ENCODE results near the gene KLHDC3. TPM values are rescaled to one million over a fixed set of nuclear protein-coding genes. Genes with fewer than 3 reads are reported as not detected.

The KLHDC3 gene
- total RNA-seq, 1 donor from 2014 or later, result 104 TPM

GRCh38 chr6:43020847-43021246 is 6.8 kb downstream of the KLHDC3 start:
- DNase-seq (ENCODE audit: extremely low spot score, unreplicated experiment), result no peak
- Mint-ChIP-seq H3K36me3 (peaks cover 25% of the 10 kb centered on the region), H3K27ac (peak overlapping the region; percentile 80), H3K4me3 (peak overlapping the region; percentile 85), H3K4me1 (ENCODE audit: unreplicated experiment) (peaks cover 15% of the 10 kb centered on the region), H3K9me3 (no peaks in the 10 kb centered on the region), H3K27me3 (no peaks in the 10 kb centered on the region)
- TF ChIP-seq, protein P1, sequence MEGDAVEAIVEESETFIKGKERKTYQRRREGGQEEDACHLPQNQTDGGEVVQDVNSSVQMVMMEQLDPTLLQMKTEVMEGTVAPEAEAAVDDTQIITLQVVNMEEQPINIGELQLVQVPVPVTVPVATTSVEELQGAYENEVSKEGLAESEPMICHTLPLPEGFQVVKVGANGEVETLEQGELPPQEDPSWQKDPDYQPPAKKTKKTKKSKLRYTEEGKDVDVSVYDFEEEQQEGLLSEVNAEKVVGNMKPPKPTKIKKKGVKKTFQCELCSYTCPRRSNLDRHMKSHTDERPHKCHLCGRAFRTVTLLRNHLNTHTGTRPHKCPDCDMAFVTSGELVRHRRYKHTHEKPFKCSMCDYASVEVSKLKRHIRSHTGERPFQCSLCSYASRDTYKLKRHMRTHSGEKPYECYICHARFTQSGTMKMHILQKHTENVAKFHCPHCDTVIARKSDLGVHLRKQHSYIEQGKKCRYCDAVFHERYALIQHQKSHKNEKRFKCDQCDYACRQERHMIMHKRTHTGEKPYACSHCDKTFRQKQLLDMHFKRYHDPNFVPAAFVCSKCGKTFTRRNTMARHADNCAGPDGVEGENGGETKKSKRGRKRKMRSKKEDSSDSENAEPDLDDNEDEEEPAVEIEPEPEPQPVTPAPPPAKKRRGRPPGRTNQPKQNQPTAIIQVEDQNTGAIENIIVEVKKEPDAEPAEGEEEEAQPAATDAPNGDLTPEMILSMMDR (conservative IDR thresholded peaks at IDR 0.05), result no peak

DNA sequence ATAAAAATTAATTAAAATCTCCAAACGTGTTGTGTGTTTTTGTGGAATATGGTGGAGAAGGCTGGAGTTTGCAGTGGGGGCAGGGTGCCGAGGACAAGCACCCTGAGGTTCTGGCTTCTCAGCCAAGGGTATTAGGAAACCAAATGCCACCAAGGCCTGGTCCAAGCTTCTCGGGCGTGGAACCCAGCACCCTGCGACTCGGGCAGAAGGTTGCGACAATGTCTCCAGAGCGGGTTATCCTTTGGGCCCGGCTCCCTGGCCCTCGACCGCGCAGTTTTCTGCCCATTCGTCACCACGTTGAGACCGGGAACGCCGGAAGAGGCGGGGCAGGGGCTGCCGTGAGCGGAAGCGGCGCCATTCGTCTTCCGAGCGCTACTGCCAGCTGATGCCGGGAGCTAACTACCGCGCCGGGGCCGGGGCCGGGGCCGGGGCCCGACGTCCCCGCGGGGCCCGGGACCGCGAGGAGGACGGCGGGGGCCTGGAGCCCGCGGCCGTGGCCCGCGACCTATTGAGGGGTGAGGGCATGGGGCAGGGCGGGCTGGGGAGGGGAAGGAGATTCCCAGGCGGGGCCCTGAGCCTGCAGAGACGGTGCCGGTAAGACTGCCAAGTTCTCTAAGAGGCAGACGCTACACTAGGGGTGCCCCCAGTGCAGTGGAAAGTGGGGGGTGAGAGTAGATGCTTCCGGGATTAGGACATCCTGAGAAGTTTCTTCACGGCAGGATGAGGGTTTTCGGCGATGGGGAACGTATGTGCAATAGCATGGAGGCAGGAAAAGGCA is 7.4 kb downstream of the KLHDC3 start, which contains the start of gene RRP36:
Gene RRP36, plus strand, starts transcription at position 354 of the 778 bp plus-strand sequence. Its CDS starts 32 bp downstream, at position 386.
- peaks cover 10% of the 10 kb centered on the region for H3K4me1 Mint-ChIP-seq (ENCODE audit: unreplicated experiment)
- H3K9me3 Mint-ChIP-seq, result no peaks in the 10 kb centered on the region
- H3K4me3 Mint-ChIP-seq, result peak within 1 kb of the TSS; percentile 98
- H3K36me3 Mint-ChIP-seq, result peaks cover 28% of the 10 kb centered on the region
- no peaks in the 10 kb centered on the region for H3K27me3 Mint-ChIP-seq
- DNase-seq (ENCODE audit: extremely low spot score, unreplicated experiment), result peak; percentile 81
- TF ChIP-seq, protein P1 (conservative IDR thresholded peaks at IDR 0.05), result no peak
- H3K27ac Mint-ChIP-seq, result peak within 1 kb of the TSS; percentile 84

DNA sequence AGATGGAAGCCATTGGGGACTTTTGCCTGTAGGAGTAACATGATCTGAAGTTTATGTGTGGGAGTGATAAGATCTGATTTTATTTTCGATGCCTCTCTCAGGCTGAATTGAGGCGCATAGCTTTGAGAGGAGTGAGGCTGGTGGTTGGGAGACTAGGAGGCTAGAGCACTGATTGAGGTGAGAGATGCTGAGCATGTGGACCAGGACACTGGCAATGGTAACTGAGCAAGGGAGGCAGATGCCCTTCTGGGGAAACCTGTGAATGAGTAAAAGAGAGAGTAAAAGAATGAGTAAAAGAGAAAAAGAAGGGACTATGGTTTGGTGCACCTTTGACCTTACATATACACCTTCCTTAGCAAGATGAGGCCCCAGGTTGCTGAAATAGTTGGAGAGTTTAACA is 10.4 kb downstream of the KLHDC3 start:
- Mint-ChIP-seq H3K4me3 (peak overlapping the region; percentile 10), H3K36me3 (peaks cover 30% of the 10 kb centered on the region), H3K27me3 (no peaks in the 10 kb centered on the region), H3K4me1 (ENCODE audit: unreplicated experiment) (peaks cover 8% of the 10 kb centered on the region), H3K27ac (no peak overlapping the region), H3K9me3 (no peaks in the 10 kb centered on the region)
- TF ChIP-seq, protein P1 (conservative IDR thresholded peaks at IDR 0.05), result no peak
- DNase-seq (ENCODE audit: extremely low spot score, unreplicated experiment), result no peak

- no peak for DNase-seq (ENCODE audit: extremely low spot score, unreplicated experiment)
- peaks cover 32% of the 10 kb centered on the region for H3K36me3 Mint-ChIP-seq
- no peaks in the 10 kb centered on the region for H3K9me3 Mint-ChIP-seq
- peaks cover 4% of the 10 kb centered on the region for H3K4me1 Mint-ChIP-seq (ENCODE audit: unreplicated experiment)
- H3K27ac Mint-ChIP-seq, result no peak overlapping the region
- TF ChIP-seq, protein P1 (conservative IDR thresholded peaks at IDR 0.05), result no peak
- H3K27me3 Mint-ChIP-seq, result no peaks in the 10 kb centered on the region
- H3K4me3 Mint-ChIP-seq, result no peak overlapping the region
These were observed 12.3 kb downstream of the KLHDC3 start for GRCh38 chr6:43026365-43026764.

GRCh38 chr6:43029120-43029519 is 15.1 kb downstream of the KLHDC3 start:
- H3K27me3 Mint-ChIP-seq, result no peaks in the 10 kb centered on the region
- peaks cover 2% of the 10 kb centered on the region for H3K4me1 Mint-ChIP-seq (ENCODE audit: unreplicated experiment)
- H3K36me3 Mint-ChIP-seq, result peaks cover 41% of the 10 kb centered on the region
- no peaks in the 10 kb centered on the region for H3K9me3 Mint-ChIP-seq
- H3K4me3 Mint-ChIP-seq, result no peak overlapping the region
- no peak for DNase-seq (ENCODE audit: extremely low spot score, unreplicated experiment)
- TF ChIP-seq, protein P1 (conservative IDR thresholded peaks at IDR 0.05), result no peak
- no peak overlapping the region for H3K27ac Mint-ChIP-seq
